Fibroblast of mammary gland (primary cell): ENCODE measurements around the gene FXYD3.

Source experiments
- DNase-seq: peaks from one replicate; pipeline ENCODE4 v3.0.0-alpha.2; 2010; ENCODE audit warnings: low read depth
- H3K4me3 ChIP-seq: 2 replicates; pipeline ENCODE4 v1.5.1; 2011; ENCODE audit warnings: low read depth, mild to moderate bottlenecking, low read length, moderate library complexity; ENCODE audit not compliant: control insufficient read depth
- CTCF ChIP-seq: conservative IDR thresholded peaks from 2 replicates; pipeline ENCODE4 v1.5.1; 2011; ENCODE audit warnings: low read depth, low read length, inconsistent platforms; ENCODE audit not compliant: control insufficient read depth, insufficient read depth

The FXYD3 gene

GRCh38 chr19:35106291-35106583 lies 9.4 kb upstream of the FXYD3 start:
- no peak for TF ChIP-seq CTCF
- no peak for DNase-seq
- no peak overlapping the region for H3K4me3 ChIP-seq

- DNase-seq: no peak
- H3K4me3 ChIP-seq: no peak overlapping the region
- TF ChIP-seq CTCF: no peak
These were observed 8.6 kb upstream of the FXYD3 start for GRCh38 chr19:35106898-35107541.

GRCh38 chr19:35107545-35107944 lies 8.1 kb upstream of the FXYD3 start:
- no peak for TF ChIP-seq CTCF
- DNase-seq: peak; percentile 56
- no peak overlapping the region for H3K4me3 ChIP-seq

- no peak for TF ChIP-seq CTCF
- no peak for DNase-seq
- H3K4me3 ChIP-seq: no peak overlapping the region
These were observed 6.9 kb upstream of the FXYD3 start for GRCh38 chr19:35108730-35109129.

- TF ChIP-seq CTCF: no peak
- DNase-seq: no peak
- H3K4me3 ChIP-seq: no peak overlapping the region
These were observed 6.1 kb upstream of the FXYD3 start for GRCh38 chr19:35109395-35110112.

- DNase-seq: no peak
- TF ChIP-seq CTCF: no peak
- H3K4me3 ChIP-seq: no peak overlapping the region
These were observed 4.6 kb upstream of the FXYD3 start for GRCh38 chr19:35110974-35111373.

GRCh38 chr19:35112995-35113688 lies 2.5 kb upstream of the FXYD3 start:
- no peak for DNase-seq
- TF ChIP-seq CTCF: no peak
- H3K4me3 ChIP-seq: no peak overlapping the region
